Testis (tissue), 2 donors: ENCODE results near the gene TOLLIP.

Experiments used
- POLR2A ChIP-seq: fragments of 450-650 bp; IDR thresholded peaks from one replicate; pipeline ENCODE4 v1.6.1; 2017; ENCODE audit warnings: antibody characterized with exemption, mild to moderate bottlenecking, moderate library complexity
- TF ChIP-seq, protein P1 (sequence below), 3 experiments: fragments of 450-650 bp in 2 of 3; fragments of 200-600 bp in 1 of 3; sonication (generic) in 1 of 3; IDR thresholded peaks; one replicate each; pipeline ENCODE4 v1.5.1; 2016 to 2019; ENCODE audit warnings: antibody characterized with exemption in 3 of 3, mild to moderate bottlenecking in 2 of 3, moderate library complexity in 1 of 3

DNA sequence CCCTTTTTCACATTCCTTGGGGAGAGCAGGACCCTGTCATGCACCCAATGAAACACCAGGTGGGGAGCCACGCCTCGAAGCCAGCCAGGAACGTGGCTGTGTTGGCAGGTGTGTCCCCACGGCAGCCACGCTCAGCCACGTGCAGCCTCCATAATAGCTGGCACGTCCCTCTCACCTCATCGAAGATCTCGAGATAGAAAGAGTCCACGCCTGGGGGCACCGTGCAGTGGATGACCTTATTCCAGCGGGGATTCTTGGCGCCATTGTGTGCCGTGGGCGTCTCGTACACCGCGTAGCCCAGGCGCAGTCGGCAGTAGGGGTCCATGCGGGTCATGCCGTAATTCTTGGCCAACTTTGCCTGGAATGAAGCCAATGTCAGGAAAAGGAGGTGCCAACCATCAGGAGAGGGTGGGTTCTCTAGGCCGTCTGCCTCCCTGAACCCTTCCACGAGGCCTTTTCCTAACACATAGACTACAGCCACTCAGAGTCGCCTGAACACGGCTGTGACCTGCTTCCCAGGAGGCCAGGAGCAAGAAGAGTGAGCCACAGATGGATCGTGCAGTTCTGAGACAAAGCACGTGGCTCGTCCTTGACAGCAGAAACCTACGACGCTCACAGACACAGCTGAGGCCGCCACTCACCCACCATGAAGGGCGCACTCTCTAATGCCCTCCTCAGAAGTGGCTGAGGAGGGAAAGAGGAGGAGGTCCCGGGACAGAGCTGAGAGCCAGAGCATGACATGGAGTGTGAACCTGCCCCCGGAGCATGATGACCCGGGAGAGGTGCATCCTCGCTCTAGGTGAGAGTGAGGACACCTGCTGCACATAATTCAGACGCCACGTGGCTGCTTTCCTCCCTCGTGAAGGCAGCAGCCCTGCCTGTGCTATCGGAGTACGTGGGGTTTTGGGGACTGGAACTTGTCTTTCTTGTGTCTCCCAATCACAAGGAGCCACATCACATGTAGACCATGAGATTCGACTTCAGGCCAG, 19.1 kb downstream of the TOLLIP start:
- TF ChIP-seq, protein P1, sequence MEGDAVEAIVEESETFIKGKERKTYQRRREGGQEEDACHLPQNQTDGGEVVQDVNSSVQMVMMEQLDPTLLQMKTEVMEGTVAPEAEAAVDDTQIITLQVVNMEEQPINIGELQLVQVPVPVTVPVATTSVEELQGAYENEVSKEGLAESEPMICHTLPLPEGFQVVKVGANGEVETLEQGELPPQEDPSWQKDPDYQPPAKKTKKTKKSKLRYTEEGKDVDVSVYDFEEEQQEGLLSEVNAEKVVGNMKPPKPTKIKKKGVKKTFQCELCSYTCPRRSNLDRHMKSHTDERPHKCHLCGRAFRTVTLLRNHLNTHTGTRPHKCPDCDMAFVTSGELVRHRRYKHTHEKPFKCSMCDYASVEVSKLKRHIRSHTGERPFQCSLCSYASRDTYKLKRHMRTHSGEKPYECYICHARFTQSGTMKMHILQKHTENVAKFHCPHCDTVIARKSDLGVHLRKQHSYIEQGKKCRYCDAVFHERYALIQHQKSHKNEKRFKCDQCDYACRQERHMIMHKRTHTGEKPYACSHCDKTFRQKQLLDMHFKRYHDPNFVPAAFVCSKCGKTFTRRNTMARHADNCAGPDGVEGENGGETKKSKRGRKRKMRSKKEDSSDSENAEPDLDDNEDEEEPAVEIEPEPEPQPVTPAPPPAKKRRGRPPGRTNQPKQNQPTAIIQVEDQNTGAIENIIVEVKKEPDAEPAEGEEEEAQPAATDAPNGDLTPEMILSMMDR (IDR thresholded peaks at IDR 0.05) = no peak
- TF ChIP-seq POLR2A = no peak
